ENCODE data around the gene C16orf86.

Gene C16orf86, protein sequence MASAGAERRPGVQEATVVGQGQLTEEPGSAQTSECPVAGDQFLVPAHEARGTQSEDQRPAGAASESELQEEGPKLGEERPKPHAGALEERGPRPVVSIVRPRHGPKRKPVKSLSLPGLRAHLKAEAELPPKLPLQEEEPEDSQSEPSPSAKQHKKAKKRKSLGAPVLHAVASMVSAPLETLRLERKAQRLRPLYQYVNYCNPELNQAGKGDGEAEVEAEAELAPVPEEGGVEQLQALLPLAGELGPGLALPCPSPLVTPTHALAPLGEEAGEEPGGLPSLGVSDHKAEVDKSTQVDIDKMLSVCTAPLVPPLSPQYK

DNA sequence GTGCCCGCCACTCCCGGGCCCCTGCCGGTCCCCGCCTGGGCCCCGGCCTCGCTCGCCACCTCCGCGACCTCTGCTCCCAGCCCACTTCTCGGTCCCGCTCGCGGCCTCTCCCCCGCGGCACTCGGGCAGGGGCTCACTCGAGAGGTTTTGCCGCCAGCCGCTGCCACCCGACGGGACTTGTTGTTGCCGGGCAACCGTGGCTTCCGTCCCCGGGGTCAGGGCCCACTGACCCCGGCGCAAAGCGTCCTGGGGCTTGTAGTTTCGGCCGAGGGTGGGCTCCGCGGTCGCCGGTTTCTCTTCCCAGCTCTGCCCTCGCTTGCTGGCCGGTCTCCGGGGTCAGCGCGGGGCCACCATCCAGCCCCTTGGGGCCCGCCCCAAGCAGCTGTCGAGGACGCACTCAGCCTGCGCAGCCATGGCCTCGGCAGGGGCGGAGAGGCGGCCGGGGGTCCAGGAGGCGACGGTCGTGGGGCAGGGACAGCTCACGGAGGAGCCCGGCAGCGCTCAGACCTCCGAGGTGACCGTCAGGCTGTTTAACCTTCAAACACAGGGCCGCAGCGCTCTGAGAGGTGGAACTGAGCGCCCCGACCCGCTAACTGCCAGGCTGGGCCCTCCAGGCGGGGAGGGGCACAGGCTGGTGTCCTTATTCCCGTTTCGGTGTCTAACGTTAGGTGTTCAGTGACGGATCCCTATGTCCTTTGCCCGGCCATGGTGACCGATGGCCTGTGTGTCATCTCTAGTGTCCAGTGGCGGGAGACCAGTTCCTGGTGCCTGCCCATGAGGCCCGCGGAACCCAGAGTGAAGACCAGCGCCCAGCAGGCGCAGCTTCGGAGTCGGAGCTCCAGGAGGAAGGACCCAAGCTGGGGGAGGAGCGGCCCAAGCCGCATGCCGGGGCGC lies at the start of gene C16orf86, which contains the start of gene ENKD1:
Gene C16orf86 (plus strand): TSS at position 256 of the 894 bp plus-strand sequence. CDS start 157 bp downstream, at position 413.
Gene ENKD1 (minus strand): TSS at position 192 of the 894 bp plus-strand sequence. CDS start 308 bp downstream, outside the sequence.
- peak; percentile 74 for DNase-seq

DNA sequence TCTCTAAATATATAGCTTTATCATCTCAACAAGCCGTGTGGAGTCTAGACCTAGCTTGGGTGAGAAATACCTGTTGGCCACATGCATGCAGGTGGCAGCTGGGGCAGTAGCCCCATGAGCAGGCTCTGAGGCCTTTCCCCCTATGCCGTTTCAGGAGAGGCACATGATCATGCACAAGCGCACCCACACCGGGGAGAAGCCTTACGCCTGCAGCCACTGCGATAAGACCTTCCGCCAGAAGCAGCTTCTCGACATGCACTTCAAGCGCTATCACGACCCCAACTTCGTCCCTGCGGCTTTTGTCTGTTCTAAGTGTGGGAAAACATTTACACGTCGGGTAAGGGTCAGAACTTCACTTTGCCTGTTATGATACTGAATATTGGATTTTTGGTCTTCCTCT lies 38.4 kb upstream of the C16orf86 start:
- no peak for DNase-seq

DNA sequence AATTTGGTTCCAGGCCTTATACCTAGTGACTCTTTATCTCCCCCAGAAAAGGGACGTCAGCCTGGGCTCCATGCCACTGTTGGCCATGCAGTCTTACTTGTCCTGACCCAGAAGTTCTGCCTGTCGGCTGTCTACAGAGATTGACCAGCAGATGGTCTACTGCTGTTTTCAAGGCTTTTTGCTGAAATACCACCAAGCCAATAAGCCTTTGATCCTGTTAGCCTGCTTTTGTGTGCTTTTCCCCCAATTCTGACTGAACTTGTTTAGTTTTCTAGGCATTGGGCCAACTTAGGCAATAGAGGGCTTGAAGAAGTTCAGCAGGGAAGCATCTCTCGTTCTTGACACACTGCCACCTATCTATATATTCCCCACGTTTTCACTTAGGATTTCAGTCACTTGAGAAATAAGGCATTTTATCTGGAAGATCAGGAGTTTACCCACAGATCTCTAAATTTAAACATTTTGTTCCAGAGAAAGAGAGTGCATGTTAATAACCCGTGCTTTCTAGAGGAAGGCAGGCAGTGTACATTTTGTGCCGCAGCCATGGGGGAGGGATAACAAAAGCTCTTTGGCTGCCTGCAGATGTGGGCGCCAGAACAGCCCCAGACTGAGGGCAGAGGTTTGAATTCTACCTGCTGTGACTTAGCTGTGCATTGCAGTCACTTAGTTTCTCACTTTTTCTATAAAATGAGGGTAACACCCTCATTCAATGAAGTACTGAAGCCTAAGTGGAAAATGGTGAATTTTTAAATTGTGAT lies 34.0 kb upstream of the C16orf86 start:
- DNase-seq = no peak

DNA sequence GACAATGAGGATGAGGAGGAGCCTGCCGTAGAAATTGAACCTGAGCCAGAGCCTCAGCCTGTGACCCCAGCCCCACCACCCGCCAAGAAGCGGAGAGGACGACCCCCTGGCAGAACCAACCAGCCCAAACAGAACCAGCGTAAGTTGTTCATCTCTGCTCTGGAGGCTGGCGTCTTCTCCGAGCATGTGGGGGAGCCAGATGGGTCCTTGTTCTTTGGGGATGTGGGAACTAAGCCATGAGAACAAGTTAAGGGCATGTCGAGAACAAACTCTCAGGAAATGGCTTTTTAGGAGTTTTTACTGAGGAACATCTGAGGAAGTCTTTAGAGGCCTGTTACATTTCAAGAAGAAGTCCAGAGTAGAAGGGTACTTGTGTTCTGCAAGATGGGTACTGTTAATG lies 29.9 kb upstream of the C16orf86 start:
- DNase-seq = no peak

DNA sequence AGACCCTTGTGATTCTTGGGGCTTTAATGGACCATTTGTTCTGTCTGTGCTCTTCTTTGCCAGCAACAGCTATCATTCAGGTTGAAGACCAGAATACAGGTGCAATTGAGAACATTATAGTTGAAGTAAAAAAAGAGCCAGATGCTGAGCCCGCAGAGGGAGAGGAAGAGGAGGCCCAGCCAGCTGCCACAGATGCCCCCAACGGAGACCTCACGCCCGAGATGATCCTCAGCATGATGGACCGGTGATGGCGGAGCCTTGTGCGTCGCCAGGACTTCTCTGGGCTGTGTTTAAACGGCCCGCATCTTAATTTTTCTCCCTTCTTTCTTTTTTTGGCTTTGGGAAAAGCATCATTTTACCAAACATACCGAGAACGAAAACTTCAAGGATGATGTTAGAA lies 29.0 kb upstream of the C16orf86 start:
- no peak for DNase-seq

DNA sequence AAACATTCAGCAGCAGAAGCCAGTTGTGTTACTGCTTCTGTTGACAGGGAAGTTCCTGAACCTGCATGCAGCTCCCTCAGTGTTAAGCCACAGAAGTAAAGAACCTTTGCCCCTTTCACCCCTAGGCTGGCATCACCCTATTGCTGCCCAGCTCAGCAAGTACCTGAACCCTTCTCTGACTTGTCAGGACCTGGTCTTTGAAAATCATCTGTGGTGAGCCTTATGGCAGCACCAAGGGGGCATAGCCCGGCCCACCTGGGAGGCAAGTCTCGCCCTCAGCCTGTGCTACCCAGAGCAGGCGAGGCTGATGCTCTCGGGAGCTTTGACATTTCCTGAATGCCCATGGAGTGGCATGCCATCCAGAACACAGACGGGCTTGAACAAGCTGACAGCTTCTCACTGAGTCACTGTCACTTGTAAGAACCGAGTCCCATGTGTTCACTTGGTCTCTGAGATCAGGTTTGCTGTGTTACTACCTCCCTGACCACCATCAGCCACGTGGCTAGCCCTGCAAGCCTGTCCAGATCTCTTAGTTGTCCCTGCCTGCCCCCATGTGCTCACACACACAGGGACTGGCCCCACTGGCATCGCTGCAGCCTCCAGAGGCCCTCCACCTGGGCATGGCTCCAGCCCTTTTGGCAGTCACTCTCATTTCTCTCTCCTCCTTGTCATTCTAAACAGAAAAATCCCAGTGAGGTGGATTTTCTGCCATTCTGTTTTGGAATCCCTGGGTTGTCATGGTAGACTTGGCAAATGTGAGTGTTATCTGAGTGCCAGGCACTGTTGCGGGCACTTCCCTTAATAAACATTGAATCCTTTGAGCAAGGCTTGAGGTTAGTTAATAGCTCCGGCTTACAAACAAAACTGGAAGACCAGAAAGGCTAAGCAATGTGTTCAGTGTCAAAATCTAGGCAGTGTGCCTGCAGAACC lies 24.6 kb upstream of the C16orf86 start:
- DNase-seq = no peak

DNA sequence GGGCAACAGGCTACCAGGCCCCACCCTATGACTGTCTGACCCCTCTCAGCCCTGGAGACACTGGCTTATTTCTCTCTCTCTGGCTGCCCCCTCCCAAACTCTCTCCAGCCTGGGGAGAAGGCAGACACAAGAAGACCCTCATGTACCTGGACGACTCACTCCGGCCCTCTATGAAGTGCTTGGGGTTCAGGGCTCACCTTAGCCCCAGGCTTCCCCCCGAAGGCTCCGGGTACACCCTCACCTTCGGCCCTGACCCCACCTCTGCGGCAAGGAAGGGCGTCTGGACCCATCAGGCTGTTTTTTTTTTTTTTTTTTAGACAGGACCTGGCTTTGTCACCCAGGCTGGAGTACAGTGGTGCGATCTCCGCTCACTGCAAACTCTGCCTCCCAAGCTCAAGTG lies 22.6 kb upstream of the C16orf86 start:
- DNase-seq = no peak

DNA sequence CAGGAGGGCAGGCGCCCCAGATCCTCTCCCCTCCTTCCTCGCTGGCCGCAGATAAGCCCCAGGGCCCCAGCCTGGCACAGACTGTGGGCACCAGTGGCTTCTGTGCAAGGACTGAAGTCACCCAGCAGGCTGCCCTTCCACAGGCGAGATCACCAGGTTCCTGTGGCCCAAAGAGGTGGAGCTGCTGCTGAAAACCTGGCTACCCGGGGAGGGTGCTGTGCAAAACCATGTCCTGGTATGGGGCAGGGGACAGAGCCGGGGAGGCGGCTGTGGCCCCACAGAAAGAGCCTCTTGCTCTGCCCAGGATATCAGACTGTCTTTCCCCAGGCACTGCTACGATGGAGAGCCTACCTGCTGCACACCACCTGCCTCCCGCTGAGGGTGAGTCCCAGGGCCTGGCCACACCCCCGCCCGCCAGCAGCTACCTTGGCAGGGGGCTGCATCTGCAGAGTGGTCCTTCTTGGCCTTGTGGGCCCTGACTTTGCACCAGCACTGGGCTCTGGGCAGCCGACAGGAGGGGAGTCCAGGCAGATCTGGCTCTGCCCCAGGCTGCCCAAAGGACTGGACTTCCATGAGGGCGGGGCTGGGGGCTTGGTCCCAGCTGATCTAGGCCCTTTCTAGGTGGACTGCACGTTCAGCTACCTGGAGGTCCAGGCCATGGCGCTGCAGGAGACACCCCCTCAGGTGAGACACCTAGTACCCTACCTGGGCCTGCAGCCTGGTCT lies 21.1 kb upstream of the C16orf86 start:
- no peak for DNase-seq

DNA sequence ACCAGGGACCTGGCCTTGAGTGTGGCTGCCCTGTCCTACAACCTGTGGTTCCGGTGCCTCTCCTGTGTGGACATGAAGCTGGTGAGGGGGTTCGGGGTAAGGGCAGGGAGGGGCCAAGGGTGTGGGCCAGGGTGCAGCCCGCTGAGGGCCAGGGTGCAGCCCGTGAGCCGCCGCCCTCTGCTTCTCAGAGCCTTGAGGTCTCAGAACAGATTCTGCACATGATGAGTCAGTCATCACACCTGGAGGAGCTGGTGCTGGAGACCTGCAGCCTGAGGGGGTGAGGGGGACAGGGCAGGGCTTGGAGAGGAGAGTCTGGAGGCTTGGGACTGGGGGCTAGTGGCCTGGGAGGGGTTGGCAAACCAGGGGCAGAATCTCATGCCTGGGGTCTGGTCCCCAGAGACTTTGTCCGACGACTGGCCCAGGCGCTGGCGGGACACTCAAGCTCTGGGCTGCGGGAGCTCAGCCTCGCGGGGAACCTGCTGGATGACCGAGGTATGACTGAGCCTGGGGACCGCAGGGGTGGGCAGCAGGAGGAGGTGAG lies 19.4 kb upstream of the C16orf86 start:
- no peak for DNase-seq

DNA sequence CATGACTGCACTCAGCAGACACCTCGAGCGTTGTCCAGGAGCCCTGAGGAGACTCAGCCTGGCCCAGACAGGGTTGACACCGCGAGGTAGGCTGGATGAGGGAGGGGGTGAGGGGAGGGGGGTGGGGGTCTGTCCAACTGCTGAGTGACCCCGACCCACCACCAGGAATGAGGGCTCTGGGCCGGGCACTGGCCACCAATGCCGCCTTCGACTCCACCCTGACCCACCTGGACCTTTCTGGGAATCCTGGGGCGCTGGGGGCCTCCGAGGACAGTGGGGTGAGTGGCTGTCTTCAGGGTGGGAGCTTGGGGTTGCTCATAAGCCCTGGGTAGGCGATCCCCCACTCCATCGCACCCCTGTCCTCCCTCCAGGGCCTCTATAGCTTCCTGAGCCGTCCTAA lies 18.9 kb upstream of the C16orf86 start:
- no peak for DNase-seq

DNA sequence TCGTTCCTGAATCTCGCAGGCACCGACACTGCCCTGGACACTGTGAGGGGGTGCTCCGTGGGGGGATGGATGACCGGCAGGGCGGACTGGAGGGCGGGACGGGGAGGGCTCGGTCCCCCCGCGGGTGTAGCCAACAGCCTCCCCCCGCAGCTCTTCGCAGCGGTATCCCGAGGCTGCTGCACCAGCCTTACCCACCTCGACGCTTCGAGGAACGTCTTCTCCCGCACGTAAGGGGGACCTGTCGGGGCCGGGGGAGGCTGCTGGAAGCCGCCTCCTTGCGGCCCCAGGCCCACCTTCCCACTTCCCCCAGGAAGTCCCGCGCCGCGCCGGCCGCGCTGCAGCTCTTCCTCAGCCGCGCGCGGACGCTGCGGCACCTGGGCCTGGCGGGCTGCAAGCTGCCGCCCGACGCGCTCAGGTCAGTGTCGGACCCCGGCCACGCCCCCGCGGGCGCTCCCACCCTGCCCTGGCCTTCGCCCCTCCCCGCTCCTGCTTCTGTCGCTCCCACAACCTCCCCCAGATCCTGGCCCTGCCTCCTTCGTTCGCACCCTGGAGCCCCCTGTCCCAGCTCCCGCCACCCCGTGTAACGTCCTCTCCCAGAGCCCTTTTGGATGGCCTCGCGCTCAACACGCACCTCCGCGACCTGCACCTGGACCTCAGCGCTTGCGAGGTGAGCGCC lies 18.4 kb upstream of the C16orf86 start:
- DNase-seq = no peak

DNA sequence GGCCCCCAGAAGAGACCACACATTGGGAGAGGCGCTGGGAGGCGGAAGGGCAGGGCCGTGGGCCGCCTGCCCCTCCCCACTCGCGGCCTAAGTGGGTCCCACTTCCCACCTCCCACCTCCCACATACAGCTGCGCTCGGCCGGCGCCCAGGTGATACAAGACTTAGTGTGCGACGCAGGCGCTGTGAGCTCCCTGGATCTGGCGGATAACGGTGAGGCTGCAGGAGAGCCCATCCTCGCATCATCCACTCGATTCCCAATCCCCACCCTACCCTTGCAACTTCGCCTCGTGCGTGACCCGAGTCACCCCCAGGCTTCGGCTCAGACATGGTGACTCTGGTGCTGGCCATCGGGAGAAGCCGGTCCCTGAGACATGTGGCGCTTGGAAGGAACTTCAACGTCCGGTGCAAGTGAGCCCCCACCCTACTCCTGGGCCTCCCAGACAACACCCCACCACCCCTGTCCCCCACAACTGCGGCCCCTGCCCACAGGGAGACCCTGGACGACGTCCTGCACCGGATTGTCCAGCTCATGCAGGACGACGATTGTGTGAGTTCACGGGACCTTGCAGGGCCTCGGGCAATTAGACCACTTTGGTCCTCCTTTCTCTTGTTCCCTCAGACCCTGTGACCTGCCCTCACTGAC lies 17.7 kb upstream of the C16orf86 start:
- no peak for DNase-seq

DNA sequence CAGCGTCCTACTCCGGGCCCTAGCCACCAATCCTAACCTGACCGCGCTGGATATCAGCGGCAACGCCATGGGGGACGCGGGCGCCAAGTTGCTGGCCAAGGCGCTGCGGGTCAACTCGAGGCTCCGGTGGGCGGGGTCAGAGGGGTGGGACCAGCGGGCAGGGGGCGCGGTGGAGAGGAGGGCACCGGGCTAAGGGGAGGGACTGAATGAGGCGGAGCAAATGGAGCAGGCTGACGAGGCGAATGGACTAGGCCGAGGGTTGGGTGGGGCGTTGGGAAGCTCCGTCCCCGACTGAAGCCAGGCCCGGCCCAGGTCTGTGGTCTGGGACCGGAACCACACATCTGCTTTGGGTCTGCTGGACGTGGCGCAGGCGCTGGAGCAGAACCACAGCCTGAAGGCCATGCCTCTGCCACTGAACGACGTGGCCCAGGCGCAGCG lies 17.1 kb upstream of the C16orf86 start:
- DNase-seq = no peak

DNA sequence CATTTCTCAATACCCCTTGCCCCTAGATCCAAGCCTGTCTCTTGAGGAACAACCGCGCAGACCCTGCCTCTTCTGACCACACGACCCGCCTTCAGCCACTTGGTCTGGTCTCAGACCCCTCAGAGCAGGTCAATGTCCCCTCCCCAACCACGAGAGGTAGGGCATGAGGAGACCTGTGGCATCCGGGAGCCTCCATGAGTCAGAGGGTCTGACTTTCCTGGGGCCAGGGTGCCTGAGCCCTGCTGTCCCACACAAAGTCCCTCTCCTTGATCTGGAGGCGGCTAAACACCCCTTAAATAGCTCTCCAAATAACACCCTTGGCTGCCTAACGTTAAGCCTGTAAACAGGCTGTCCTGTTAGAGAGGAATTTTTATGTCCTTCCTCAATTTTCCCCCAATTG lies 16.6 kb upstream of the C16orf86 start:
- no peak for DNase-seq

DNA sequence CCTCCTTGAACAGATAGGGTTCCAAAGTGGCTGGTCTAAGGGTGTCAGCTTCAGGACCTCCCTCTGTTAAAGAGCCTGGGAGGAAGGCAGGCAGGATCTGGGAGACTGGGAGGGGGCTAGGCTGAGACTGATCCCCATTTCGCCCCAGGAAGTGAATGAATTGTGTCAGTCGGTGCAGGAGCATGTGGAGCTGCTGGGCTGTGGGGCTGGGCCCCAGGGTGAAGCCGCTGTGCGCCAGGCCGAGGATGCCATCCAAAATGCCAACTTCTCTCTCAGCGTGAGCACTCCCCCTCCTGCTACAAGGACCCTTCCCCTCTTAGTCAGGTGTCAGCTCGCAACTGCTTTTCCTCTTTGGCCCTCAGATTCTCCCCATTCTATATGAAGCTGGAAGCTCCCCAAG lies 15.6 kb upstream of the C16orf86 start:
- DNase-seq = no peak

DNA sequence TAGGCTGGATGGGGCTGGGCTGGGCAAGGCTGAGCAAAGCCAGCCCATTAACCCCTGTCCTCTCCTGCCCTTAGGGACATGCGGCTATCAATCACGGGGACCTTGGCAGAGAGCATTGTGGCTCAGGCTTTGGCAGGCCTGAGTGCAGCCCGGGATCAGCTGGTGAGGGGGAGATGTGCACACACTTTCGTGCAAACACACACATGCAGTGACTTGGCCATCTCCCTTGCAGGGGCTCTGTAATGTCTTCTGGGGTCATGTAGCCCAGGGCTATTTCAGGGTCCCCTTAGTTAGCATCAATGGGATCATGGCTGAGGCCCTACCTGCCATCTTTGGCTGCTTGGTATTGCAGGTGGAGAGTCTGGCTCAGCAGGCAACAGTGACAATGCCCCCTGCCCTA lies 14.8 kb upstream of the C16orf86 start:
- DNase-seq = no peak

DNA sequence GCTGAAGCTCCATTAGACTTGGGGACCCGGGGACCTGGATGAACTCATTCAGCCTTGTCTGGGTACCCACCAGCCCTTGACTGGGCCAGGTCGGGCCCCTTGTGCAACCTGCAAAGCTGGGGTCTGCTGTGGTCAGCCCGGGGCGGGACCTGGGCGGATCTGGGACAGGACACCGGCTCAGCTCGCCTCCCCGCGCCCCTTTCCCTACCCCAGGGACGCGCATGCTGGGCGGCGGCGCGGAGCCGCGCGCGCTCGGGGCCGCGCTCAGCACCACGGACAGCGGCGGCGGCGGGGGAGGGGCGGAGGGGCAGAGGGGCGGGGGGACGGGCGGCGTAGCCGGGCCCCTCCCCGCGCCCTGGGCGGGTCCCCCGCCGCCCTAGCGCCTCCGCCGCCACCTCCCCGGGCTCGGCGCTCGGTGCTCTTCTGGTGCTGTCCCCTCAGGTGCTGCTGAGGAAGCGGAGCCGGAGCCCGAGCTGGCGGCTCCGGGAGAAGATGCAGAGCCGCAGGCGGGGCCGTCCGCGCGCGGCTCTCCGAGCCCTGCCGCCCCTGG lies 14.0 kb upstream of the C16orf86 start:
- DNase-seq = no peak

DNA sequence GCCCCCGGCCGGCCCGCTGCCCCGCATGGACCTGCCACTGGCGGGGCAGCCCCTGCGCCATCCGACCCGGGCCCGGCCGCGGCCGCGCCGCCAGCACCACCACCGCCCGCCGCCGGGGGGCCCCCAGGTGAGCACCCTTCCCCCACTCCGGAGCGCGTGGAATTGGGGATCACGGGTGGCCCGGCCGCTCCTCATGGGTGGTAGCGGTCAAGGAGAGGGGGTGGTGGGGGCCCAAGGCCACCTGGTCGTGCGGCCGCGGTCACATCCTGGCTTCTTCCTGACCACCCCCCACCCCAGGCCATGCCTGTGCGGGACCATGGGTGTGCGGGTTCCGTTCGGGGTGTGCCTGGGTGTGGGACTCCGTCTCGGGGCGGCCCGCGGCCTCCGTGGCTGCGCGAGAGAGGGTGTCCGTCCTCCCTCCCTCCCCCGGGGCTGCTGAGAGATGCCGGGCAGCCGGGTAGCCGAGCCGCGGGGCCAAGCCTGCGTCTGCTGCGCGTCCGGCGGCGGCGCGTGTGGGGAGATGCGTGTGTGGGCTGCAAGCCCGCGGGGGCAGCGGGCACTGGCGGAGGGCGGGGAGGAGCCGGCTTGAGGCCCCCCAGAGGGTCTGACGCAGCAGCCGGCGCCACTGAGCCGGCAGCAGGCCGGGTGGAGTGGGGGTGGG lies 13.4 kb upstream of the C16orf86 start:
- DNase-seq = no peak

DNA sequence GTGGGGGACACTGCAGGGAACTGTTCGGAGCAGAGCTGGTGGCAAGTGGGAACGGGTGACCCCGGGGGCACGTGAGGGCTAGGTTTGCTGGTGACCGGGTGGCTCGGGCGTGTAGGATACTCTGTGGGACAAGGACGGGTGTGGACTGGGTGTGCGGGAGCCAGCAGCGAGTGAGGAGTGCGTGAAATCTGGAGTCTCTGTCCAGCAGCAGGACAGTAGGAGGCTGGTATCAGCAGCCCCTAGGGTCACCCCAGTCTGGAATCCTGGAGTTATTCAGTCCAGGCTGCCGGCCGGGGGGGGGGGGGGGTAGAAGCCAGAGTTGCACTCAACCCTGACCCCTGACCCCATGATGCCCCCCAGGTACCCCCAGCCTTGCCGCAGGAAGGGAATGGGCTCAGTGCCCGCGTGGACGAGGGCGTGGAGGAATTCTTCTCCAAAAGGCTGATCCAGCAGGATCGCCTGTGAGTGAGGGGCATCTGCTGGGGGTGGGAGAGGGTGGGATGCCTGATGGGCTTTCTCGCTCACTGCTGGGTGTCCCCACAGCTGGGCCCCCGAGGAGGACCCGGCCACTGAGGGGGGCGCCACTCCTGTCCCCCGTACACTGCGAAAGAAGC lies 12.7 kb upstream of the C16orf86 start:
- DNase-seq = no peak
